Neutrophil (primary cell): ENCODE results near the gene ARHGDIG.

Source experiments
- H3K27ac ChIP-seq: fragments of 200-600 bp; sonication (generic); 2 replicates; pipeline ENCODE4 v1.5.1; 2016; ENCODE audit warnings: mild to moderate bottlenecking, moderate library complexity
- H3K27me3 ChIP-seq: fragments of 200-600 bp; sonication (generic); 2 replicates; pipeline ENCODE4 v1.6.0; 2016; ENCODE audit warnings: mild to moderate bottlenecking
- H3K36me3 ChIP-seq: fragments of 200-600 bp; sonication (generic); 2 replicates; pipeline ENCODE4 v1.5.1; 2017
- H3K4me1 ChIP-seq, 2 experiments: fragments of 200-600 bp in 1 of 2; sonication (generic) in 1 of 2; 1 replicate in 1 of 2; 2 replicates in 1 of 2; pipeline versions ENCODE4 v1.5.1 to v1.6.1; 2013 to 2016; ENCODE audit warnings: low read depth in 1 of 2, low read length in 1 of 2, mild to moderate bottlenecking in 1 of 2, moderate library complexity in 1 of 2; ENCODE audit not compliant: control insufficient read depth in 1 of 2, insufficient read depth in 1 of 2
- H3K4me3 ChIP-seq, 2 experiments: fragments of 200-600 bp in 1 of 2; sonication (generic) in 1 of 2; 1 replicate in 1 of 2; 2 replicates in 1 of 2; pipeline ENCODE4 v1.5.1; 2013 to 2016; ENCODE audit warnings: low read depth in 1 of 2, low read length in 1 of 2, mild to moderate bottlenecking in 1 of 2, moderate library complexity in 1 of 2
- H3K9me3 ChIP-seq: fragments of 200-600 bp; sonication (generic); 2 replicates; pipeline ENCODE4 v1.5.1; 2016
- TF ChIP-seq, protein P1 (sequence below): fragments of 200-600 bp; sonication (generic); IDR thresholded peaks from 2 replicates; pipeline ENCODE4 v1.5.1; 2016; ENCODE audit warnings: antibody characterized with exemption

Gene ARHGDIG

DNA sequence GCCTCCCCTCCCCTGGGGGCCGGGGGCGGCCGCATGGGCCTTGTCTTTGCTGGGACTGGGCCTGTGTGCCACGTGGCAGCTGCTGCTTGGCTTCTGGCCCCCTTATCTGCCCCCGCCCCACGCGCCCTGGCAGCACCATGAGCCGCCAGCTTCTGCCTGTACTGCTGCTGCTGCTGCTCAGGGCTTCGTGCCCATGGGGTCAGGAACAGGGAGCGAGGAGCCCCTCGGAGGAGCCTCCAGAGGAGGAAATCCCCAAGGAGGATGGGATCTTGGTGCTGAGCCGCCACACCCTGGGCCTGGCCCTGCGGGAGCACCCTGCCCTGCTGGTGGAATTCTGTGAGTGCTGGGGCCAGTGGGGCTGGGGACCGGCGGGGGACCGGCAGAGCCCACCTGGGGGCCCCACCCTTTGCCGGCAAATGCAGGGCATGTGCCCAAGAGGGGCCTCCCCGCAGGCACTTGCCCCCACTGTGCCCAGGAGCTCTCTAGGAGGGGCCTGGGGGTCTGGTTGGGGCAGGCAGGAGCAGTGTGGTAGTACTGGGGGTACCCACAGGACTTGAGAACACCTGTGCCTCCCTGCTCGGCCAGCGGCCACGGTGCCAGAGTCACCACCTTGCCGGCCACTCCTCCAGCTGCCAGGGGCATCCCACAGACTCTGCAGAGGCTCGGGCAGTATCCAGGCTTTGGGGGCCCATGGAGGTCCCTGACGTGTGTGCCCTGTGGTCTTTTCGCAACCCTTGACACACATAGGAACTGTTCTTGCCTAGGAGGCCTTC is 2.8 kb downstream of the ARHGDIG start, which contains the start of gene PDIA2:
PDIA2 (plus strand) TSS at position 132 of the 773 bp plus-strand sequence; CDS start at position 138, 6 bp downstream.
- peaks cover 0 to 4% of the 10 kb centered on the region in 2 experiments for H3K4me1 ChIP-seq
- TF ChIP-seq, protein P1, sequence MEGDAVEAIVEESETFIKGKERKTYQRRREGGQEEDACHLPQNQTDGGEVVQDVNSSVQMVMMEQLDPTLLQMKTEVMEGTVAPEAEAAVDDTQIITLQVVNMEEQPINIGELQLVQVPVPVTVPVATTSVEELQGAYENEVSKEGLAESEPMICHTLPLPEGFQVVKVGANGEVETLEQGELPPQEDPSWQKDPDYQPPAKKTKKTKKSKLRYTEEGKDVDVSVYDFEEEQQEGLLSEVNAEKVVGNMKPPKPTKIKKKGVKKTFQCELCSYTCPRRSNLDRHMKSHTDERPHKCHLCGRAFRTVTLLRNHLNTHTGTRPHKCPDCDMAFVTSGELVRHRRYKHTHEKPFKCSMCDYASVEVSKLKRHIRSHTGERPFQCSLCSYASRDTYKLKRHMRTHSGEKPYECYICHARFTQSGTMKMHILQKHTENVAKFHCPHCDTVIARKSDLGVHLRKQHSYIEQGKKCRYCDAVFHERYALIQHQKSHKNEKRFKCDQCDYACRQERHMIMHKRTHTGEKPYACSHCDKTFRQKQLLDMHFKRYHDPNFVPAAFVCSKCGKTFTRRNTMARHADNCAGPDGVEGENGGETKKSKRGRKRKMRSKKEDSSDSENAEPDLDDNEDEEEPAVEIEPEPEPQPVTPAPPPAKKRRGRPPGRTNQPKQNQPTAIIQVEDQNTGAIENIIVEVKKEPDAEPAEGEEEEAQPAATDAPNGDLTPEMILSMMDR, result no peak
- H3K27me3 ChIP-seq, result peaks cover 51% of the 10 kb centered on the region
- H3K9me3 ChIP-seq, result no peaks in the 10 kb centered on the region
- H3K36me3 ChIP-seq, result peaks cover 21% of the 10 kb centered on the region
- H3K27ac ChIP-seq, result no peak within 1 kb of the TSS
- no peak within 1 kb of the TSS for H3K4me3 ChIP-seq

- TF ChIP-seq, protein P1, result no peak
- Histone ChIP-seq H3K27me3 (peaks cover 39% of the 10 kb centered on the region), H3K27ac (no peak overlapping the region), H3K4me1 (peaks cover 0 to 4% of the 10 kb centered on the region in 2 experiments), H3K36me3 (peaks cover 33% of the 10 kb centered on the region), H3K9me3 (no peaks in the 10 kb centered on the region), H3K4me3 (no peak overlapping the region)
Measured at GRCh38 chr16:284204-285120, 4.1 kb downstream of the ARHGDIG start.

DNA sequence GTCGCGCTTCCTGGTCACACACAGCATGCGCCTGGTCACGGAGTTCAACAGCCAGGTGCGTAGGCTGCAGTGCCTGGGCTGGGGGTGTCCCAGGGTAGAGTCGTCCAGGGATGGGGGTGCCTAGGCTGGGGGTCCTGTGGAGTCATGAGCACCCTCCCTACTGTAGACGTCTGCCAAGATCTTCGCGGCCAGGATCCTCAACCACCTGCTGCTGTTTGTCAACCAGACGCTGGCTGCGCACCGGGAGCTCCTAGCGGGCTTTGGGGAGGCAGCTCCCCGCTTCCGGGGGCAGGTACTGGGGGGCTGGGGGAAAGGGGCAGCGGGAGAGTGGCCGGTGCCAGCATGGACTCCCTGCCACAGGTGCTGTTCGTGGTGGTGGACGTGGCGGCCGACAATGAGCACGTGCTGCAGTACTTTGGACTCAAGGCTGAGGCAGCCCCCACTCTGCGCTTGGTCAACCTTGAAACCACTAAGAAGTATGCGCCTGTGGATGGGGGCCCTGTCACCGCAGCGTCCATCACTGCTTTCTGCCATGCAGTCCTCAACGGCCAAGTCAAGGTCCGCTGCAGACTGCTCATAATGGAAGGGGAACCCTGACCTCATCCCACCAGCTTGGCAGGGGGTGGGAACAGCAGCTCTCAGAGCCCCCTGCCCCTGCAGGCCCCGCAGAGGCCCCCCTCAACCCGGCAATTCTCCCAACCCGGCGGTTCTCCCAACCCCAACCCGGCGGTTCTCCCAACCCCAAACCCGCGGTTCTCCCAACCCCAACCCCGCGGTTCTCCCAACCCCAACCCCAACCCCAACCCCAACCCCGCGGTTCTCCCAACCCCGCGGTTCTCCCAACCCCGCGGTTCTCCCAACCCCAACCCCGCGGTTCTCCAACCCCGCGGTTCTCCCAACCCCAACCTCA is 5.0 kb downstream of the ARHGDIG start:
- H3K27ac ChIP-seq, result no peak overlapping the region
- H3K4me1 ChIP-seq, result peaks cover 0 to 4% of the 10 kb centered on the region in 2 experiments
- H3K9me3 ChIP-seq, result no peaks in the 10 kb centered on the region
- peaks cover 42% of the 10 kb centered on the region for H3K36me3 ChIP-seq
- TF ChIP-seq, protein P1, result no peak
- H3K4me3 ChIP-seq, result no peak overlapping the region
- peaks cover 31% of the 10 kb centered on the region for H3K27me3 ChIP-seq

DNA sequence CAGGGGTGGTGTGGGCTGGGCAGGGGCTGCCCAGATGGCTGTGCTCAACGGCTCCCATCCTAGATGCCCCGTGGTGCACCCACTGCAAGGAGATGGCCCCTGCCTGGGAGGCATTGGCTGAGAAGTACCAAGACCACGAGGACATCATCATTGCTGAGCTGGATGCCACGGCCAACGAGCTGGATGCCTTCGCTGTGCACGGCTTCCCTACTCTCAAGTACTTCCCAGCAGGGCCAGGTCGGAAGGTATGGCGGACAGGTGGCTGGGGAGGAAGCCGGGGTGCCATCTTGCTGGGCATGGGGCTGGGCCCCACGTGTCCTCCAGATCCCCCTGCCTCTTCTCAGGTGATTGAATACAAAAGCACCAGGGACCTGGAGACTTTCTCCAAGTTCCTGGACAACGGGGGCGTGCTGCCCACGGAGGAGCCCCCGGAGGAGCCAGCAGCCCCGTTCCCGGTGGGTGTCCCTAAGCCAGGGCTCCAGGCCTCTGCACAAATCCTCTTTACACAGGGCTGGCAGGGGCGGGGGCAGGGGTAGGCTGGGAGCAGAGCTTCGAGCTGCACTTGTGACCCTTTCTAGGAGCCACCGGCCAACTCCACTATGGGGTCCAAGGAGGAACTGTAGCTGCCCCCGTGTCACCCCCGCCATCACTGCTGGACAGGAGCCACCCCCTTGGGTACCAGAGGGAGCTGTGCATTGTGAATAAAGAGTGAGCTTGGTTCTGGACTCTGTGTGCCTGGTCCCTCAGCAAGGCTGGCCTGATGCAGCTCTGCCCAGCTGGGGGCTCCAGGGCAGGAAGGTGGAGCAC is 6.3 kb downstream of the ARHGDIG start:
- Histone ChIP-seq H3K27me3 (peaks cover 19% of the 10 kb centered on the region), H3K27ac (no peak overlapping the region), H3K9me3 (no peaks in the 10 kb centered on the region), H3K4me3 (no peak overlapping the region), H3K4me1 (no peaks in the 10 kb centered on the region), H3K36me3 (peaks cover 55% of the 10 kb centered on the region)
- TF ChIP-seq, protein P1, result no peak
